ENCODE data around the gene BMS1.

Gene BMS1

DNA sequence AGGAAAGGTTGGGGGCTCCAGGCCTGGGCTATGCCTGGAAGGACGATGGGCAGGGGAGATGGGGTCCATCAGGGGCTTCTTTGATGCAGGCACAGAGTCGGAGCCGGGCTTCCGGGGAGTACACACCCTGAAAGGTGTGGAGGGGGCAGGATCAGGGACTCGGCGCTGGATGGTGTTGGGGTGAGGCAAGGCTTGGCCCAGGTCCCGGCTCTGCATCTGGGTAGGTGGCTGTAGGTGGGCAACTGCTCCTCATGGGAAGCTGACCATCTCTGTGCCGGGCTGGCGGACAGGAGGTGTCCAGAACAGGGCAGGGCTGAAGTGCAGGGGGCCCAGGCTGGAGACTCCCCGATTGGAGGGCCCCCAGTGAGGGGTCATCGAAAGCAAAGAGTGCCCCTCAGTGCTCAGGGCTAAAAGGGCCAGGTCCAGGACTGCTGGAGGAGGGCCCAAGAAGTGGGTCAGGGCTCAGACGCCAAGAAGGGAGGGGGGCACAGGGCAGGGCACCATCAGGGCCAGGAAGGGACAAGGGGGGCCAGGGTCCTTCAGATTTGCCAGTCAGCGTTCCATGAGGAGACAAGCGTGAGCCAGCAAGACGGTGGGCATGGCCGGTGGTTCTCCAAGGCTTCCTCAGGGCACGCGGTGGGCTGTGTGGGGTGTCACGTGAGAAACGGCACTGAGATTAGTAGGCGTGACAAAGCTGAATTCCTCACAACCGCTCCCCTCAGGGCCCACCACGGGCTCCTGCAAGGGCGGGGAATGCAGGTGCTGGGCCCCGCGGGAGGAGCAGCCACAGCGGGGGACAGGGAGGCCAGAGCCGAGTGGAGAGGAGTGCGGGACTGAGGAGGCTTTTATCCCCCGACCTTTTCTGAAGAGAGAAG lies 97.0 kb downstream of the BMS1 start:
- TF ChIP-seq, protein P1, sequence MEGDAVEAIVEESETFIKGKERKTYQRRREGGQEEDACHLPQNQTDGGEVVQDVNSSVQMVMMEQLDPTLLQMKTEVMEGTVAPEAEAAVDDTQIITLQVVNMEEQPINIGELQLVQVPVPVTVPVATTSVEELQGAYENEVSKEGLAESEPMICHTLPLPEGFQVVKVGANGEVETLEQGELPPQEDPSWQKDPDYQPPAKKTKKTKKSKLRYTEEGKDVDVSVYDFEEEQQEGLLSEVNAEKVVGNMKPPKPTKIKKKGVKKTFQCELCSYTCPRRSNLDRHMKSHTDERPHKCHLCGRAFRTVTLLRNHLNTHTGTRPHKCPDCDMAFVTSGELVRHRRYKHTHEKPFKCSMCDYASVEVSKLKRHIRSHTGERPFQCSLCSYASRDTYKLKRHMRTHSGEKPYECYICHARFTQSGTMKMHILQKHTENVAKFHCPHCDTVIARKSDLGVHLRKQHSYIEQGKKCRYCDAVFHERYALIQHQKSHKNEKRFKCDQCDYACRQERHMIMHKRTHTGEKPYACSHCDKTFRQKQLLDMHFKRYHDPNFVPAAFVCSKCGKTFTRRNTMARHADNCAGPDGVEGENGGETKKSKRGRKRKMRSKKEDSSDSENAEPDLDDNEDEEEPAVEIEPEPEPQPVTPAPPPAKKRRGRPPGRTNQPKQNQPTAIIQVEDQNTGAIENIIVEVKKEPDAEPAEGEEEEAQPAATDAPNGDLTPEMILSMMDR (conservative IDR thresholded peaks at IDR 0.05; ENCODE audit: low read depth, low read length) = no peak

DNA sequence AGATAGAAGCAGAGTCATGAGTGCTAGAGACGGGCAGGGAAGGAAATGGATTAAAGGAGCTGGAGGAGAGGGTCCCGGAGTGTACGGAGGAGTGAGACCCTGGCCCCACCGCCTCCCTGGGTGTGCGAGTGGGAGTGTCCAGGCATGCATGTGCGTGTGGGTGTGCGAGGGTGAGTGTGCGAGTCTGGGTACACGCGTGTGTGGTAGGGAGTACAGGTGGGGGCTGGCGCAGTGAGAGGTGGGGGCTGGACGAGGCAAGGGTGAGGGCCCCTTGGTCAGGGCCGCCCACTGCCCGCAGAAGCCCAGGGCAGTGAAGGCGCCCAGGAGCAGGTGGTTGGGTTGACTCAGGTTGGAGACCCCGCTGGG lies 97.6 kb downstream of the BMS1 start:
- H3K4me3 ChIP-seq (ENCODE audit: low read length) = no peak overlapping the region
- TF ChIP-seq, protein P1 (conservative IDR thresholded peaks at IDR 0.05; ENCODE audit: low read depth, low read length) = no peak
- DNase-seq (ENCODE audit: low read depth) = no peak

More for the DNA sequence above, 97.0 kb downstream of the BMS1 start:
- no peak for DNase-seq (ENCODE audit: low read depth)
- no peak overlapping the region for H3K4me3 ChIP-seq (ENCODE audit: low read length)

DNA sequence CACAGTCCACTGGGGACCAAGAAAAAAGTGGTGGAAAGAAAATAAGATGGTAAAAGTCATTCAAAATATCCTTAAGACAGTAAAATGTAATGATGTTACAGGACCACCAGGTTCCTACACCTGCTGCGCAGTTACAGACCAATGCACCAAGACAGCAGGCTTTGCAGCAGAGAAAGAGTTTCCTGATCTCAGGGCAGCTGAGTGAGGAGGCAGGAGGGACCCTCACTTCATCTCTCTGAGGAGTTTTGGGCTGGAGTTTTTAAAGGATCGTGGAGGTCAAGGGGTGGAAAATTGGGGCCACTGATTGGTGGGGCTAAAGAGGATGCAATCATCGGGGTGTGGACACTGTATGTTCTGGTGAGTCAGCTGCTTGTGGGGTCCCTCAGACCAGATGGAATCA lies 100.0 kb downstream of the BMS1 start:
- H3K4me3 ChIP-seq (ENCODE audit: low read length) = no peak overlapping the region
- TF ChIP-seq, protein P1 (conservative IDR thresholded peaks at IDR 0.05; ENCODE audit: low read depth, low read length) = no peak
- DNase-seq (ENCODE audit: low read depth) = no peak

Measured in retinal pigment epithelial cell (primary cell).